ENCODE results near the gene APLP2.

The APLP2 gene

DNA sequence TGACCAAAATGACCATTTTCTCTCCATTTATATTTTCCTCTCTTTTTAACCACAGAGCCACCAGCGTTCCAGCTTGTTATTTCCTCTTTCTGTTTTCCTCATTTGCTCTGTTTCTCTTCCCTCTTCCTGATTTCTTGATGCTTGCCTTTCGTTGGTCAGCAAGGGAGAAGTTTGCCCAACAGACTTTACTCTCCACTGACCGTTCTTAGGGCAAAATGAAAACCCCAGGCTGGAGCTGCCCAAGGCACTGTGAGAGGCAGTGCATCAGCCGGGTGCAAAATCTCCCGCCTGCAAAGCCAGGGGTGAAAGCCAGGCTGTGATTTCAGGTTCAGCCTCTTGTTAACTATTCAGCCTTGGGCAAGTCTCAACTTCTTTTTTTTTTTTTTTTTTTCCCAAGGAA, 26.1 kb upstream of the APLP2 start:
- Histone ChIP-seq H4K20me1 (ENCODE audit: low read depth, low read length) (no peaks in the 10 kb centered on the region), H3F3A (ENCODE audit: insufficient read depth) (no peaks in the 10 kb centered on the region), H3K4me3 (ENCODE audit: insufficient read depth, low read length, poor library complexity, severe bottlenecking) (no peak overlapping the region), H3K9me2 (replicated peaks; ENCODE audit: insufficient read depth, low read length) (no peaks in the 10 kb centered on the region), H3K79me2 (ENCODE audit: insufficient read depth, low read length) (no peaks in the 10 kb centered on the region), H3K4me2 (ENCODE audit: low read depth, low read length, poor library complexity, severe bottlenecking) (no peak overlapping the region), H2AFZ (ENCODE audit: low read depth, low read length, severe bottlenecking) (no peak overlapping the region), H3K27me3 (ENCODE audit: low read length) (no peaks in the 10 kb centered on the region), H3K9me3 (ENCODE audit: insufficient read depth, low read length) (no peaks in the 10 kb centered on the region), H3K27ac (ENCODE audit: low read depth, low read length) (no peak overlapping the region), H3K36me3 (ENCODE audit: low read length) (no peaks in the 10 kb centered on the region), H3K9ac (ENCODE audit: low read length) (no peak overlapping the region)
- TF ChIP-seq EZH2phosphoT487 (conservative IDR thresholded peaks at IDR 0.05; ENCODE audit: low read length): no peak
- TF ChIP-seq, protein P1, sequence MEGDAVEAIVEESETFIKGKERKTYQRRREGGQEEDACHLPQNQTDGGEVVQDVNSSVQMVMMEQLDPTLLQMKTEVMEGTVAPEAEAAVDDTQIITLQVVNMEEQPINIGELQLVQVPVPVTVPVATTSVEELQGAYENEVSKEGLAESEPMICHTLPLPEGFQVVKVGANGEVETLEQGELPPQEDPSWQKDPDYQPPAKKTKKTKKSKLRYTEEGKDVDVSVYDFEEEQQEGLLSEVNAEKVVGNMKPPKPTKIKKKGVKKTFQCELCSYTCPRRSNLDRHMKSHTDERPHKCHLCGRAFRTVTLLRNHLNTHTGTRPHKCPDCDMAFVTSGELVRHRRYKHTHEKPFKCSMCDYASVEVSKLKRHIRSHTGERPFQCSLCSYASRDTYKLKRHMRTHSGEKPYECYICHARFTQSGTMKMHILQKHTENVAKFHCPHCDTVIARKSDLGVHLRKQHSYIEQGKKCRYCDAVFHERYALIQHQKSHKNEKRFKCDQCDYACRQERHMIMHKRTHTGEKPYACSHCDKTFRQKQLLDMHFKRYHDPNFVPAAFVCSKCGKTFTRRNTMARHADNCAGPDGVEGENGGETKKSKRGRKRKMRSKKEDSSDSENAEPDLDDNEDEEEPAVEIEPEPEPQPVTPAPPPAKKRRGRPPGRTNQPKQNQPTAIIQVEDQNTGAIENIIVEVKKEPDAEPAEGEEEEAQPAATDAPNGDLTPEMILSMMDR (IDR thresholded peaks at IDR 0.05; ENCODE audit: insufficient read depth, low read length, poor library complexity, severe bottlenecking): no peak

- H3K9me3 ChIP-seq (ENCODE audit: insufficient read depth, low read length): no peaks in the 10 kb centered on the region
- no peak overlapping the region for H2AFZ ChIP-seq (ENCODE audit: low read depth, low read length, severe bottlenecking)
- H3K4me3 ChIP-seq (ENCODE audit: insufficient read depth, low read length, poor library complexity, severe bottlenecking): no peak overlapping the region
- H3K9me2 ChIP-seq (replicated peaks; ENCODE audit: insufficient read depth, low read length): no peaks in the 10 kb centered on the region
- no peaks in the 10 kb centered on the region for H3K79me2 ChIP-seq (ENCODE audit: insufficient read depth, low read length)
- no peak overlapping the region for H3K9ac ChIP-seq (ENCODE audit: low read length)
- H3K27ac ChIP-seq (ENCODE audit: low read depth, low read length): no peak overlapping the region
- no peaks in the 10 kb centered on the region for H3K36me3 ChIP-seq (ENCODE audit: low read length)
- H3F3A ChIP-seq (ENCODE audit: insufficient read depth): no peaks in the 10 kb centered on the region
- H3K27me3 ChIP-seq (ENCODE audit: low read length): no peaks in the 10 kb centered on the region
- TF ChIP-seq, protein P1 (IDR thresholded peaks at IDR 0.05; ENCODE audit: insufficient read depth, low read length, poor library complexity, severe bottlenecking): no peak
- no peak for TF ChIP-seq EZH2phosphoT487 (conservative IDR thresholded peaks at IDR 0.05; ENCODE audit: low read length)
- H3K4me2 ChIP-seq (ENCODE audit: low read depth, low read length, poor library complexity, severe bottlenecking): no peak overlapping the region
- no peaks in the 10 kb centered on the region for H4K20me1 ChIP-seq (ENCODE audit: low read depth, low read length)
These were observed 22.6 kb upstream of the APLP2 start for GRCh38 chr11:130047141-130047540.

- Histone ChIP-seq H3K4me2 (ENCODE audit: low read depth, low read length, poor library complexity, severe bottlenecking) (no peak overlapping the region), H3K9me2 (replicated peaks; ENCODE audit: insufficient read depth, low read length) (no peaks in the 10 kb centered on the region), H2AFZ (ENCODE audit: low read depth, low read length, severe bottlenecking) (no peak overlapping the region), H3K27ac (ENCODE audit: low read depth, low read length) (no peak overlapping the region), H3K79me2 (ENCODE audit: insufficient read depth, low read length) (no peaks in the 10 kb centered on the region), H3K9ac (ENCODE audit: low read length) (no peak overlapping the region), H3K27me3 (ENCODE audit: low read length) (no peaks in the 10 kb centered on the region), H3K4me3 (ENCODE audit: insufficient read depth, low read length, poor library complexity, severe bottlenecking) (no peak overlapping the region), H4K20me1 (ENCODE audit: low read depth, low read length) (no peaks in the 10 kb centered on the region), H3K36me3 (ENCODE audit: low read length) (no peaks in the 10 kb centered on the region), H3F3A (ENCODE audit: insufficient read depth) (no peaks in the 10 kb centered on the region), H3K9me3 (ENCODE audit: insufficient read depth, low read length) (no peaks in the 10 kb centered on the region)
- TF ChIP-seq EZH2phosphoT487 (conservative IDR thresholded peaks at IDR 0.05; ENCODE audit: low read length): no peak
- TF ChIP-seq, protein P1 (IDR thresholded peaks at IDR 0.05; ENCODE audit: insufficient read depth, low read length, poor library complexity, severe bottlenecking): no peak
These were observed 20.3 kb upstream of the APLP2 start for GRCh38 chr11:130049328-130049771.
